PFSK-1 (cell line): Measurements from ENCODE around the gene NAALADL2.

Source experiments
- FOXP2 ChIP-seq: optimal IDR thresholded peaks from 2 replicates; pipeline ENCODE3; 2011; ENCODE audit warnings: borderline replicate concordance, control low read depth, inconsistent platforms; ENCODE audit not compliant: insufficient read depth; ENCODE audit errors: extremely low read length, extremely low read depth
- POLR2AphosphoS5 ChIP-seq: IDR thresholded peaks from 2 replicates; pipeline ENCODE4 v1.6.1; 2012; ENCODE audit warnings: low read depth, mild to moderate bottlenecking, control low read depth, low read length, moderate library complexity
- SIN3A ChIP-seq: IDR thresholded peaks from 2 replicates; pipeline ENCODE4 v1.6.1; 2012; ENCODE audit warnings: mild to moderate bottlenecking, low read length, moderate library complexity, borderline replicate concordance; ENCODE audit not compliant: insufficient read depth
- TAF1 ChIP-seq: IDR thresholded peaks from 2 replicates; pipeline ENCODE4 v1.6.1; 2012; ENCODE audit warnings: low read length, control low read depth, borderline replicate concordance; ENCODE audit not compliant: insufficient read depth
- TF ChIP-seq, protein P1 (sequence below), 2 experiments: IDR thresholded peaks; 2 replicates each; pipeline versions ENCODE4 v1.6.1 to v1.8.0; 2011 to 2012; ENCODE audit warnings: low read depth in 2 of 2, low read length in 2 of 2, control low read depth in 1 of 2, inconsistent platforms in 1 of 2, mild to moderate bottlenecking in 1 of 2, moderate library complexity in 1 of 2; ENCODE audit not compliant: insufficient read depth in 1 of 2

NAALADL2 gene

DNA sequence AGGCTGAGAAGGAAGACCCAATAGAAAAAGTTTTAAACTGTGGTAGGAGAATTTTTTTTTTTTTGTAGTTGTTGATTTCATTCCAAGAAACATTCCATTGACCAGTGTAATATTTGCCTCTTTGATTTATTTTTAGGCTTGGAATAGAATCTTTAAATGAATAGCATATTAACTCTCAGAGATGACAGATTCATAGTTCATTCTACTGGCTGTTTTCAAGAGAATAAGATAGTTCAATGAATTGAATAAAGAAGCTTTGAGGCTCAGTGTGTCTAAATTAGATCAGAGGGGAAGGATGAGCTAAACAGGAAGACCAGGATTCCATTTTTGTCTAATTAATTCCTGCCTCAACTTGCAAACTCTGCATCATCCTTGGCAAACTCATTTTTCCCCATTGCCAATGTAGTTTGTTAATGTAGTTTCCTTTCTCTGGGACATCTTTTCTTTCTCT, 98.4 kb downstream of the NAALADL2 start:
- TF ChIP-seq TAF1 (no peak), SIN3A (no peak), FOXP2 (no peak), POLR2AphosphoS5 (no peak)
- TF ChIP-seq, protein P1, sequence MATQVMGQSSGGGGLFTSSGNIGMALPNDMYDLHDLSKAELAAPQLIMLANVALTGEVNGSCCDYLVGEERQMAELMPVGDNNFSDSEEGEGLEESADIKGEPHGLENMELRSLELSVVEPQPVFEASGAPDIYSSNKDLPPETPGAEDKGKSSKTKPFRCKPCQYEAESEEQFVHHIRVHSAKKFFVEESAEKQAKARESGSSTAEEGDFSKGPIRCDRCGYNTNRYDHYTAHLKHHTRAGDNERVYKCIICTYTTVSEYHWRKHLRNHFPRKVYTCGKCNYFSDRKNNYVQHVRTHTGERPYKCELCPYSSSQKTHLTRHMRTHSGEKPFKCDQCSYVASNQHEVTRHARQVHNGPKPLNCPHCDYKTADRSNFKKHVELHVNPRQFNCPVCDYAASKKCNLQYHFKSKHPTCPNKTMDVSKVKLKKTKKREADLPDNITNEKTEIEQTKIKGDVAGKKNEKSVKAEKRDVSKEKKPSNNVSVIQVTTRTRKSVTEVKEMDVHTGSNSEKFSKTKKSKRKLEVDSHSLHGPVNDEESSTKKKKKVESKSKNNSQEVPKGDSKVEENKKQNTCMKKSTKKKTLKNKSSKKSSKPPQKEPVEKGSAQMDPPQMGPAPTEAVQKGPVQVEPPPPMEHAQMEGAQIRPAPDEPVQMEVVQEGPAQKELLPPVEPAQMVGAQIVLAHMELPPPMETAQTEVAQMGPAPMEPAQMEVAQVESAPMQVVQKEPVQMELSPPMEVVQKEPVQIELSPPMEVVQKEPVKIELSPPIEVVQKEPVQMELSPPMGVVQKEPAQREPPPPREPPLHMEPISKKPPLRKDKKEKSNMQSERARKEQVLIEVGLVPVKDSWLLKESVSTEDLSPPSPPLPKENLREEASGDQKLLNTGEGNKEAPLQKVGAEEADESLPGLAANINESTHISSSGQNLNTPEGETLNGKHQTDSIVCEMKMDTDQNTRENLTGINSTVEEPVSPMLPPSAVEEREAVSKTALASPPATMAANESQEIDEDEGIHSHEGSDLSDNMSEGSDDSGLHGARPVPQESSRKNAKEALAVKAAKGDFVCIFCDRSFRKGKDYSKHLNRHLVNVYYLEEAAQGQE (IDR thresholded peaks at IDR 0.05; ENCODE audit: insufficient read depth in 1 of 2, low read depth in 2 of 2, low read length in 2 of 2): no peak

- TF ChIP-seq SIN3A (no peak), FOXP2 (no peak), TAF1 (no peak), POLR2AphosphoS5 (no peak)
- TF ChIP-seq, protein P1 (IDR thresholded peaks at IDR 0.05; ENCODE audit: insufficient read depth in 1 of 2, low read depth in 2 of 2, low read length in 2 of 2): no peak
These were observed 99.7 kb downstream of the NAALADL2 start for GRCh38 chr3:174958671-174959328.

DNA sequence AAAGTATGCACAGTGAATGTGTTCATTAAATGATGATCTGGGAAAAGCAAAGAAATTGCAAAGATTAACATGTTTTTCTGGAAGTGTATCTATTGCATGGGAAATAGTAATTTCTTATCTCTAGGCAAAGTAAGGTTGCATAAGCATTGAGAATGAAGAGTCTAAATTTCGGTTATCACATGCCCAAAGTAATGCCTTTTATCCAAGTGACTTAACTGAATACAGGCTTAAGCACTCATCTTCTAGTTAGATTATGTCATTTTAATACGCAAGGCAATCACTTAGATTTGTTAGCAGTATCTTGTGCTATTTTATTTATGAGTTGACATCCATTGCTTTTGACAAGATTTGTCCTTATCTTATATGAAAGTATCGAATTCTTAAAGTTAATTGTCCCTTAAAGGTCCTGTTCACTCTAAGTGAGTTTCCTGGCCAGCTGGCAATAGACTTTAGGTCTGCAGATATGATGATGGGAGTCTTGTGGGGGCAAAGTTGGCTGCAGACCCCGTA, 100.5 kb downstream of the NAALADL2 start:
- TF ChIP-seq POLR2AphosphoS5 (no peak), SIN3A (no peak), FOXP2 (no peak), TAF1 (no peak)
- TF ChIP-seq, protein P1 (IDR thresholded peaks at IDR 0.05; ENCODE audit: insufficient read depth in 1 of 2, low read depth in 2 of 2, low read length in 2 of 2): no peak

GRCh38 chr3:174960898-174961297, 101.8 kb downstream of the NAALADL2 start:
- TF ChIP-seq, protein P1 (IDR thresholded peaks at IDR 0.05; ENCODE audit: insufficient read depth in 1 of 2, low read depth in 2 of 2, low read length in 2 of 2): no peak
- TF ChIP-seq SIN3A (no peak), FOXP2 (no peak), TAF1 (no peak), POLR2AphosphoS5 (no peak)
